Fibroblast of skin of right biceps (primary cell): ENCODE results near the gene WDR73.

Source experiments
- DNase-seq: peaks from one replicate; pipeline ENCODE4 v3.0.0-alpha.2; 2013

Gene WDR73

GRCh38 chr15:84609818-84610525 is 44.1 kb downstream of the WDR73 start:
- DNase-seq = no peak

- no peak for DNase-seq
These were observed 45.3 kb downstream of the WDR73 start for GRCh38 chr15:84608707-84609284.

- no peak for DNase-seq
These were observed 47.4 kb downstream of the WDR73 start for GRCh38 chr15:84606653-84607120.

- DNase-seq = no peak
These were observed 48.6 kb downstream of the WDR73 start for GRCh38 chr15:84605554-84605882.

GRCh38 chr15:84604826-84605553 is 49.1 kb downstream of the WDR73 start:
- no peak for DNase-seq

GRCh38 chr15:84603630-84604379 is 50.3 kb downstream of the WDR73 start:
- no peak for DNase-seq

- DNase-seq = no peak
These were observed 52.6 kb downstream of the WDR73 start for GRCh38 chr15:84601555-84601838.

GRCh38 chr15:84600687-84601554 is 53.2 kb downstream of the WDR73 start, which contains the start of gene ZSCAN2:
ZSCAN2 (plus strand) TSS chr15:84601009; CDS start chr15:84603928, 2,919 bp downstream.
- peak; percentile 94 for DNase-seq

- peak; percentile 85 for DNase-seq
These were observed 53.8 kb downstream of the WDR73 start for GRCh38 chr15:84600331-84600686.

GRCh38 chr15:84599906-84600305 is 54.2 kb downstream of the WDR73 start:
- no peak for DNase-seq

GRCh38 chr15:84598993-84599392 is 55.1 kb downstream of the WDR73 start:
- peak; percentile 47 for DNase-seq

- peak; percentile 13 for DNase-seq
These were observed 55.8 kb downstream of the WDR73 start for GRCh38 chr15:84598250-84598649.

GRCh38 chr15:84597296-84597695 is 56.8 kb downstream of the WDR73 start:
- DNase-seq = no peak

- DNase-seq = no peak
These were observed 58.4 kb downstream of the WDR73 start for GRCh38 chr15:84595660-84596059.

GRCh38 chr15:84594617-84595290 is 59.3 kb downstream of the WDR73 start:
- DNase-seq = no peak

GRCh38 chr15:84591815-84592214 is 62.3 kb downstream of the WDR73 start:
- no peak for DNase-seq

- no peak for DNase-seq
These were observed 63.7 kb downstream of the WDR73 start for GRCh38 chr15:84590406-84590805.
